Medulla oblongata (tissue), 1 donor: Measurements from ENCODE around the gene TMEM129.

Experiments
- DNase-seq: peaks from one replicate; pipeline ENCODE4 v3.0.0-alpha.2; 2015; ENCODE audit errors: extremely low spot score

Gene TMEM129

GRCh38 chr4:1721003-1721665, at the start of gene TMEM129, which contains the start of gene TACC3:
TSS of gene TMEM129 (minus strand) at chr4:1721323. CDS start at chr4:1720837, 486 bp downstream.
TSS of gene TACC3 (plus strand) at chr4:1721521. CDS start at chr4:1723422, 1,901 bp downstream.
- peak; percentile 96 for DNase-seq

- no peak for DNase-seq
Observed at GRCh38 chr4:1770791-1771231, 49.7 kb upstream of the TMEM129 start.

- no peak for DNase-seq
Observed at GRCh38 chr4:1770245-1770644, 49.1 kb upstream of the TMEM129 start.

- no peak for DNase-seq
Observed at GRCh38 chr4:1769692-1770091, 48.6 kb upstream of the TMEM129 start.

GRCh38 chr4:1768367-1769034, 47.4 kb upstream of the TMEM129 start:
- DNase-seq, result no peak

GRCh38 chr4:1767770-1768366, 46.7 kb upstream of the TMEM129 start:
- no peak for DNase-seq

GRCh38 chr4:1767061-1767769, 46.1 kb upstream of the TMEM129 start:
- no peak for DNase-seq

- no peak for DNase-seq
Observed at GRCh38 chr4:1766106-1767060, 45.3 kb upstream of the TMEM129 start.

- no peak for DNase-seq
Observed at GRCh38 chr4:1765409-1766072, 44.4 kb upstream of the TMEM129 start.

GRCh38 chr4:1764670-1765069, 43.5 kb upstream of the TMEM129 start:
- no peak for DNase-seq

GRCh38 chr4:1763550-1764080, 42.5 kb upstream of the TMEM129 start:
- no peak for DNase-seq

GRCh38 chr4:1763070-1763549, 42.0 kb upstream of the TMEM129 start:
- peak; percentile 66 for DNase-seq

GRCh38 chr4:1762264-1763010, 41.3 kb upstream of the TMEM129 start:
- DNase-seq, result no peak

GRCh38 chr4:1761130-1761689, 40.1 kb upstream of the TMEM129 start:
- DNase-seq, result no peak

- no peak for DNase-seq
Observed at GRCh38 chr4:1760521-1761071, 39.5 kb upstream of the TMEM129 start.

GRCh38 chr4:1759818-1760223, 38.7 kb upstream of the TMEM129 start:
- DNase-seq, result no peak

GRCh38 chr4:1759170-1759817, 38.2 kb upstream of the TMEM129 start:
- DNase-seq, result no peak
